Vagina (tissue), 2 donors: ENCODE results near the gene PPP2R2B.

Experiments used
- POLR2A ChIP-seq, 2 donors: fragments of 450-650 bp; IDR thresholded peaks; one replicate each; pipeline ENCODE4 v1.6.1; 2017; ENCODE audit warnings: antibody characterized with exemption in 2 of 2, mild to moderate bottlenecking in 2 of 2, moderate library complexity in 2 of 2
- POLR2AphosphoS5 ChIP-seq, 2 donors: sonication (generic); formaldehyde crosslinking; IDR thresholded peaks; one replicate each; pipeline ENCODE4 v1.9.0; 2017; ENCODE audit warnings: antibody characterized with exemption in 2 of 2, mild to moderate bottlenecking in 2 of 2, low read depth in 1 of 2; ENCODE audit not compliant: insufficient read depth in 1 of 2

GRCh38 chr5:146794326-146795029, 84.1 kb downstream of the PPP2R2B start:
- TF ChIP-seq POLR2A (IDR thresholded peaks at IDR 0.05) (no peak), POLR2AphosphoS5 (IDR thresholded peaks at IDR 0.05; ENCODE audit: insufficient read depth in 1 of 2, low read depth in 1 of 2) (no peak)
